HG03060 (cell line): Measurements from ENCODE around the gene USP19.
A peak's percentile ranks its signal among the peaks of the same experiment; 100 is the strongest.

Source experiments
- ATAC-seq: cut with Tn5 transposase; IDR thresholded peaks from one replicate; pipeline ENCODE4 v1.9.1; 2021; ENCODE audit warnings: low read depth, moderate number of reproducible peaks; ENCODE audit not compliant: unreplicated experiment

Gene USP19

DNA sequence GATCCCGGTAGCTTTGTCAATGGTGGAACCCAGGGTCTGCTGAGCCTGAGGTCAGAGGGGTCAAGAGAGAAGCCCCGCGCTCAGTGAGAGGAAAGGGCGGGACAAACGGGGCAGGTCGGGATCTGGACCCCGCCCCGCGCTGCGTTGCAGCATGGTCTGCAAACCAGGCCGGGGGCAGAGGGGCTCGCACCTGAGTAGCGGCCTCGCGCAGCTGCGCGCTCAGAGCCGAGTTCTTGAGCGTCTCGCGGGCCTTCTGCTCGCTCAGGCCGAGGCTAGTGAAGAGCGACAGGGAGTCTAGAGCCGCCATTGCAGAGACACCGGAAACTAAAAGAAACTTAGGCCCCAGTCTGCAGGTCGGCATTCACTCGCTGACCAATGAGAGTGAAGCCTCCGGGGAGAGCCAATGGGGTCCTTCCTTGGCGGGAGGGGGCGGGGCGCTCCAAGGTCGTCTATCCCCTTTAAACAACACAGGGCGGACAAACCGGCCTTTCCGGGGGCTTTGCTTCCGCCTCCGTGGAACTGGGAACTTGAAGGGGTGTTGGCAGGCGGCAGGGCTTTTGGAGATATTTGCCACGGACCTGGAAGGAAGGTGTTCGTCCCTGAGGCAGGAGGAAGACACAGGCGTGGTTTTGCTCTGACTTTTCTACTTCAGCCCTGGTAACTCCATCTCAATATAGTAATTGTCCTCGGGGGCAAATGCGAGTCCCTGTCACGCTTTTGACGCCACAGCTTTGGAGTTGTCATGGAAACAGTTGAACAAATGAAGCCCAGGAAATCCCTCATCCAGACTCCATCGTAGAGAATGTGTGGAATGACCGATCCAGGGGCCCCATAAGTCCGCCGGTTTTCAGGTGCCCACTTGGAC, 16.0 kb downstream of the USP19 start, which contains the start of gene QARS1:
Gene QARS1 (minus strand): TSS at position 331 of the 865 bp plus-strand sequence. CDS start 24 bp downstream, at position 307.
- no peak for ATAC-seq

DNA sequence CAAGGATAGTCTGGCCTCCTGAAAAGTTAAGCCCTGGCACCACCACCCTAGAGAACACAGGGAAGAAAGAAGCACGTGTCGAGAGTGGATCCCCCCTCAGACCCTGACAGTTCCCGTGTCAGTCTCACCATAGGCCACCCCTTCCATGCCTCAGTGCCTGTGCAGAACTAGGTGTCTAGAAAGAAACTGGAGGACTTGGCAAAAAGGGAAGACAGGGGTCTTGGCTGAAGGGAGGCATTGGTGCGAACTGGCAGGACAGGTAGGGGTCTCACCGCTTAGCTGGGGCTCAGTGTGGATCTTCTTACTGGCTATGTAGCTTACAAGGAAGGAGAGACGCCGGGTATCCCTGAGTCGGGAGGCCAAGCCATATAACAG, 16.6 kb downstream of the USP19 start:
- no peak for ATAC-seq

DNA sequence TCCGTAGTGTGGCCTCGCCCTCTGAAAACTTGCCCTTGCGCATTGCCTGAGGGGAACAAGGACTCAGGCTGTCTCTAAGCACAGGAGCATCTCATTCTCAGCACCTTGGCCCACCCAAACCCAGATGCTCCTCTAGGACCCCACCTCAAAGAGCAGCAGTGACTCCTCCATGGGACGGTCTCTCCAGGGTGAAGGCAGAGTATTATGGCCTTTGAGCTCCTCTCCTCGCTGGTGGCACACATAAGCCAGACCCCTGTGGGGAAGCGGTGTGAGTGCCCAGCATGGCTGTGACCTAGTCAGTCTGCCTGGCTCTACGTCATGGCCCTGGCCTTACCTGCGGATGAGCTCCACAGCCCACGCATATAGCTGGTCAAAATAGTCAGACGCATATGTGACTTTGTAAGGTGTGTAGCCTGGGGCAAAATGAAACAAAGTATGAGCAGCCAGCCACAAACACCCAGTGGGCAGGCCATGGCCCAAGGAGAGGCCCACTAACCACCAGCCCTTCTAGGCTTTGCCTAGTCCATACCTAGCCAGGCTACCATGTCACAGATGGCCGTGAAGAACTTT, 20.5 kb downstream of the USP19 start:
- no peak for ATAC-seq

DNA sequence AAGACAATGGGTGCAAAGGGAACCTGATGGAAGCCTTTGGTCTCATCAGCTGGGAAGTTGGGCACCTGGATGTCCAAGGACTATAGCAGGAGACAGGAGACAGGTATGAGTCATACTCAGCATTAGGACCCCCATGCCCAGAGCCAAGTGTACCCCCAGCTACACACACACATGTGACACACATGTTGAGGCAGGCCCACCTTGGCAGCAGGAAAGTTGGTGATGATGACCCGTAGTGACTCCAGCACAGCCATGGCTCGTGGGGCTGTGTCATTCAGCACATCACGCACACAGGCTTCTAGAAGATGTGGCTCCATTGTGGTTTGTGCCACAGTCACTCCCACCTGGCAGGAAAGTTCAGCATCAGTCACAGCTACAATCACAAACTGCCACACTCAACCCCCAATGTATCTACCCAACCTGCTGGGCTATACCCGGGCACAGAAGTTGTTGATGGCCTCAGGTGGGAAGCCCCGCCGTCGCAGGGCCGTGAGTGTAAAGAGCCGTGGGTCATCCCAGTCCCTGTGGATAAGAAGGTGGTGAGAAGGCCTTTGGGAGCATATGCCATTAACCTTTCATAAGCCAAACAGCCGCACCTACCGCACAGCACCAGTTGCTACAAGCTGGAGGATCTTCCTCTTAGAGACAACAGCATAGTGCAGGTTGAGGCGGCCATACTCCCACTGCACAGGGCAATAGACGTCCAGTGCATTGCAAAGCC, 21.6 kb downstream of the USP19 start:
- no peak for ATAC-seq

DNA sequence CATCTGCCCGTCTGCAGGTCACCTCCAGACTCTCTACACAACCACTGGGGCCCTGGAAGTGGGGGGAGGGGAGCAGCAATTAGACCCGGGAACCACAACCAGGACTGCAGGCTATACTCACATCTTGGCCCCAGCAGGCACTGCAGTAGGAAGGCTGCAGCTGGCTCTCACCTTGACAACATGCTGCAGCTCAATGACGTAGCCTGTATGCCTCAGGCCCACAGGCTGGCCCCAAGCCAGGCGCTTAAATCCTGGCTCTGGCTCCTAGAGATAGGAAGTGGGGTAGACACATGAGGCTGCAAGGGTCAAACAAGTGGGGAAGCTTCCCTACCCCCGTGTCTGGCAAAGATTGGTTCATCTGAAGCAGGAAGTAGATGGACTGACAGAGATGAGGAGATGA, 22.2 kb downstream of the USP19 start:
- ATAC-seq = no peak

DNA sequence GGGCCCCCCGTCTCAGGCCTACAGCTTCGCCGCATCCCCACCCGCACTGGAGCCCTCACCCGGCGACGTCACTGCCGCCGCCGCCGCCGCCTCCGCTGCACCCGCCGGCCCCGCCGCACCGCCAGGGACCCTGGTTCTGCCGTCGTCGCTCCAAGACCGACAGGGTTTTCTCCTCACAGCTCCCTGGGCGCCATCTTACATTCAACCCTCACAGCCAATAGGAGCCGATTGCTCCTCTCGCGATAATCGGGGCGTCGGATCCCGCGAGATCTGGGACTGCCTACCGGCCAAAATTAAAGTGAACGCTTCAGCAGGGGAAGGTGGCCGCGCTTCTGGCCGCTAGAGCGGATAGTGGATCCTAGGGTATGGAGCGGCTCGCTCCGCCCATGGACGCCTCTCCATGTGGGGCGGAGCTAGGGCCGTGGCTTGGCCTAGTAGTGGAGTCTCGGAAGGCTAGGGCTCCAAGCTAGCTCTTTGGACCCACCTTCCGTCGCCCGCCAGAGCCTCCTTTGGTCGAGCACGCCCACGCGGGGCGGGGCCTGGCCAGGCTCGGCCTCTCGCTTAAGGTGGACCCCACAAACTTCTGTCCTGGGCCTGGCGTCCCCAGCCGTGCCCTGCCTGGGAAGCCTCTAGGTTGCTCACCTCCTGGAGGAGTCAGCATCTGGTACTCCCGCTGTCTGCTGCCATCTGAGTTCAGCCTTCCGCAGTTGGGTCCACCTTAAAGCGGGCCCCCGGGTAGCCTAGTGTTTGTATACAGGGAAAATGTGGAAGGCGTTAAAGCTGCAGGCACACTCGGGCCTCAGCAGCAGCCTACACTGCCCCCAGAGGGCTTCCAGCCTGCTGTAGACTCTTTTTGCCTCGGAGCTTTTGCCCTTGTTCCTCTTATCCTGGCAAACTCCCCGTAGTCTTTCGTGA, 26.5 kb downstream of the USP19 start, which contains the start of gene QRICH1:
Gene QRICH1 (minus strand): TSS at position 219 of the 915 bp plus-strand sequence. CDS start 17,054 bp downstream, outside the sequence.
- peak; percentile 47 for ATAC-seq

DNA sequence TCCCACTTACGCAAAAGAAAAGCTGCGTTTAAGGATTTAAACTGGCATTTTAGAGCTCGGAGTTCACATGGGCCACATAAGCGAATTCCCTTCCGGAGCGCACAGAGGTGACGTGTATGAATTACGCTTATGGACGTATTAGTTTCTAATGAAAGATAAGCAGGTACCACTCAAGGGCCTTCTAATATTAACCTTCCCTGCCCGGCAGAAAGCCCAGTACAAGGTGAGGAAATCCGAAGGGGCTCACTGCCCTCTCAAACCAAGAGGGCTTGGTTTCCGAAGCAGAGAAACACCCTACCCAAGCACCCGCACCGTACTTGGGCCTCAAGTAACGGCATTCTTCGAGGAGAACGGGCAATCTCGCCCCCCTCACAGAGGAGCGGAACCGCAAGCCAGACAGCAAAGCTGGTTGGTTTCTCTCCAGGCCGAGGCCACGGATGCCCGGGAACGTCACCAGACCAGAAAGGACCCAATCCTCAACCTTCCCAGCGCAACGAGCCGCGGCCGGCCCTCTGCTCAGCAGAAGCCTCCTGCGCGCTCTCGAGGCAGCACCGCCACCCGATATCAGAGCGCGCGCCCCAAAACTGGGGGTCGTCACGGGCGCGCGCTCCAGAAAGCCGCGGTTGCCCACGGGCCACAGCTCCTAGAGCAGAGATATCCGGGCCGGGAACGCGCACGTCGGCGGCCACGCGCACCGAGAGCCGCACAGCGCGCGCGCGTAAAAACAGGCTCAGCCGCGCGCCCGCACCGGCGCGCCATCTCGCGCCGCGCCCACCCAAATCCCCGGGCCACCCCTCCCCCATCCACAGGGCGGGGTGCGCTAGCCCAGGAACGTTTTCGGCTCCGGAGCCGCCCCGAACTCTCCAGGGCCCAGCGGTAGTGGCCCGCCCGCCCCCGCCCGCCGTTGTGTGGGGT, 27.4 kb downstream of the USP19 start:
- peak; percentile 27 for ATAC-seq

DNA sequence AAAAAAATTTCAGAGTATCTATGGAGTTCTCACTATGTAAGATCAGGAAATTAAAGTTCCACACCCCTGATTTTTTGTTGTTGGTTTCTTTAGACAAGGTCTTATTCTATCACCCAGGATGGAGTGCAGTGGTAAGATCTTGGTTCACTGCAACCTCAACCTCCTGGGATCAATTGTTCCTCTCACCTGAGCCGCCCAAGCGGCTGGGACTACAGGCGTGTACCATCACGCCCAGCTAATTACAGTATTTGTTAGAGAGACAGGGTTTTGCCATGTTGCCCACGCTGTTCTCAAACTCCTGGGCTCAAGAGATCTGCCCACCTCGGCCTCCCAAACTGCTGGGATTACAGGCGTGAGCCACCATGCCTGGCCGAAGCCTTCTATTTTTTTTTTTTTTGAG, 39.2 kb downstream of the USP19 start:
- ATAC-seq = no peak

DNA sequence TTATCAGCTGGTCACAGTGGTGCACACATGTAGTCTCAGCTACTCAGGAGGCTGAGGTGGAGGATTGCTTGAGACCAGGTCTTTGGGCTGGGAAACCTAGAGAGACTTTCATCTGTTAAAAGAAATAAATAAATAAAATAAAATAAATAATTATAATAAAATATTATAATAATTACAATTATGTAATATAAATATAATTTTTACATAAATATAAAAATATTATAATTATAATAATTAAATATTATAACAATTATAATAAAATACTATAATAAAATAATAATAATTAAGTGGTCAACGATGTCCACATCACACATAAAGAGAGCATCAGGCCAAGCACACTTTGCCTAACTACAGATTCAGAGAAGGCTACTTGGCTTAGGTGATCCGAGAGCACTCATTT, 41.4 kb downstream of the USP19 start:
- ATAC-seq = no peak

DNA sequence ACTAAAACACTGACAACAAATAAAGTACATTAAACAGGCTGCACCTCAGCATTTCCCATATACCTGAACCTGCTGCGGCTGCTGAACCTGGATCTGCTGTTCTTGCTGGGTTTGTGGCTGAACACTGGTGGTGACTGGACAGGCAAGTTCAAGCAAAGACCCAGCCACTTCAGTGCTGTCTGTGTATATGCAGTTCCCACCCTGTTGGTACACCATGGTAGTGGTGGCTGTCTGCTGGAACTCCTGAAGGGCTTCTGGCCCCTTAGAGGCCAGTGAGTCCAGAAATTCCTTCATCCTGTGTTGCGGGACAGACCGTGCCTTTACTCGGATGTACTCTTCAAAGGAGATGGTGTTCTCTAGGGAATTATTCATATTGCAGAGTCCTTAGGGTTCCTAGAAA, 44.0 kb downstream of the USP19 start:
- ATAC-seq = no peak

DNA sequence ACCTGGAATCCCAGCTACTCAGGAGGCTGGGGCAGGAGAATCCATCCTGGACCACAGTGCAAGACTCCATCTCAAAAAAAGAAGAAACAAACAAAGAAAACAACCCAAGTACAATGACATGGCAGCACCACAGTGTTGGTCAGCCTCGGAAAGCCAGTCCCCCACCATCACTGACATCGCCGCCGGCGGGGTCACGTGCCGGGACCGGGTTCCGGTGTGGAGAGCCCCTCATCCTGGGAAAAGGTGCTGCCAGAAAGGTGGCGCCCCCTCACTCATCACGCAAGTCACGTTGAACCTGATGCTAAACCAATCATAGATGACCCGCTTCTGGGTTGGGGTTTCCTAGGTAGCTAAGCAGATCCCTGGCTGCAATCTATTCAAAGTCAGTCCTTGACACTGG, 44.5 kb downstream of the USP19 start:
- no peak for ATAC-seq
